BE2C (cell line): ENCODE measurements around the gene ADCY1.

ENCODE experiments used
- DNase-seq: peaks from one replicate; pipeline ENCODE4 v3.0.0-alpha.2; 2020
- H3K27me3 ChIP-seq: fragments of 250-450 bp; sonication (Bioruptor Pico); 2 replicates; pipeline ENCODE4 v1.5.1; 2020; ENCODE audit warnings: mild to moderate bottlenecking
- H3K36me3 ChIP-seq: fragments of 250-450 bp; sonication (Bioruptor Pico); 2 replicates; pipeline ENCODE4 v1.5.1; 2020; ENCODE audit warnings: mild to moderate bottlenecking
- H3K4me1 ChIP-seq: fragments of 250-450 bp; sonication (Bioruptor Pico); 2 replicates; pipeline ENCODE4 v1.5.1; 2020
- H3K4me3 ChIP-seq: 2 replicates; pipeline ENCODE4 v1.5.1; 2011; ENCODE audit warnings: low read depth, low read length
- H3K9me3 ChIP-seq: fragments of 250-450 bp; sonication (Bioruptor Pico); 2 replicates; pipeline ENCODE4 v1.5.1; 2020
- TF ChIP-seq, protein P1 (sequence below): IDR thresholded peaks from 2 replicates; pipeline ENCODE4 v1.5.1; 2012; ENCODE audit warnings: mild to moderate bottlenecking, low read depth, low read length

Gene ADCY1

DNA sequence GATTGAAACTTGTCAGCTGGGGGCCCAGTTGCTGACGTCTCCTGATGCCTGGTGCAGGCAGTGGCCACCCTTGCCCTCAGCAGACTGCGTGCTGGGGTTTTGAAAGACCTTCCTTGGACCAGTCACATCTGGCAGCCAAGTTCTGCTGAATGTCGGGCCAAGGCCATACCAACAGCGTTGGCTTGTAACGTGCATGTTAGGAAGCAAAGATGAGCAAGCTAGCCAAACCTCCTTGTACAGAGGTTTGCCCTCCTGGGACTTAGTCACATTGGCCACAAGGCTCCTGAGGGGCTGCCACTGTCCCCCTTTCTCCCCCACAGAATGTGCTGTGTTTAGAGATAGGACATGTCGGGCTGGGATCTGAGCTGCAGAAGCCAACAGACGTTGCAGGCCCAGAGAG, 49.0 kb downstream of the ADCY1 start:
- no peak for DNase-seq
- TF ChIP-seq, protein P1, sequence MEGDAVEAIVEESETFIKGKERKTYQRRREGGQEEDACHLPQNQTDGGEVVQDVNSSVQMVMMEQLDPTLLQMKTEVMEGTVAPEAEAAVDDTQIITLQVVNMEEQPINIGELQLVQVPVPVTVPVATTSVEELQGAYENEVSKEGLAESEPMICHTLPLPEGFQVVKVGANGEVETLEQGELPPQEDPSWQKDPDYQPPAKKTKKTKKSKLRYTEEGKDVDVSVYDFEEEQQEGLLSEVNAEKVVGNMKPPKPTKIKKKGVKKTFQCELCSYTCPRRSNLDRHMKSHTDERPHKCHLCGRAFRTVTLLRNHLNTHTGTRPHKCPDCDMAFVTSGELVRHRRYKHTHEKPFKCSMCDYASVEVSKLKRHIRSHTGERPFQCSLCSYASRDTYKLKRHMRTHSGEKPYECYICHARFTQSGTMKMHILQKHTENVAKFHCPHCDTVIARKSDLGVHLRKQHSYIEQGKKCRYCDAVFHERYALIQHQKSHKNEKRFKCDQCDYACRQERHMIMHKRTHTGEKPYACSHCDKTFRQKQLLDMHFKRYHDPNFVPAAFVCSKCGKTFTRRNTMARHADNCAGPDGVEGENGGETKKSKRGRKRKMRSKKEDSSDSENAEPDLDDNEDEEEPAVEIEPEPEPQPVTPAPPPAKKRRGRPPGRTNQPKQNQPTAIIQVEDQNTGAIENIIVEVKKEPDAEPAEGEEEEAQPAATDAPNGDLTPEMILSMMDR = no peak
- Histone ChIP-seq H3K4me3 (no peak overlapping the region), H3K36me3 (no peaks in the 10 kb centered on the region), H3K27me3 (no peaks in the 10 kb centered on the region), H3K4me1 (no peaks in the 10 kb centered on the region), H3K9me3 (no peaks in the 10 kb centered on the region)

DNA sequence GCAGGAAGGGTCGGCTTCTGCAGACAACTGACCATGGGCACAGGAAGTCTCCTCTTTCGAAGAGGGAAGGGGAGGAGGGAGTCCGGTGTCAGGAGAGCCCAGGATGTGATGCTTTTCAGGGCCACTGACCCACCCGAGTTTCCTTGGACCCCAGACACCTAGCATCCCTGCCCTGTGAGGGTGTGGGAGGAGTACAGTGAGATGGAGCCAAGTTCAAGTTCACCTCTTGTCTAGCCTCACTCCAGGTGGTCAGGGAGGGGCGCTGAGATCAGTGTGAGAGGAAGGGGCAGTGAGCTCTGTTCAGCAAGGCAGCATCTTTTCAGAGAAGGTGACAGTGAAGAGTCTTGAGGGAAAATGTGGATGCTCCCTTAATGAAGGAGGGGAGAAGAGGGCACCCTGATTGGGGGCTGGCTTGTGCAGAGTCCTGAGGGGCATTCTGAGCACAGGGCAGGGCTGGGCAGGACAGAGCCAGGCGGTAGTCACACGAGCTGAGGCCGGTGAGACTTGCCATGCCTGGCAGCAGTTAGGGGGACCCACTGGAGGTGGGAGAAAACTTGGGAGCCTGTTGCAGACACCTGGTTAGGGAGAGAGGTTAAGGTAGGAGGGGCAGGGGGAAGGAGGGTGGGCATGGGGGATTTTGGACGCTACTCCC, 49.7 kb downstream of the ADCY1 start:
- Histone ChIP-seq H3K36me3 (no peaks in the 10 kb centered on the region), H3K4me3 (no peak overlapping the region), H3K4me1 (no peaks in the 10 kb centered on the region), H3K9me3 (no peaks in the 10 kb centered on the region), H3K27me3 (no peaks in the 10 kb centered on the region)
- TF ChIP-seq, protein P1 = no peak
- DNase-seq = no peak

DNA sequence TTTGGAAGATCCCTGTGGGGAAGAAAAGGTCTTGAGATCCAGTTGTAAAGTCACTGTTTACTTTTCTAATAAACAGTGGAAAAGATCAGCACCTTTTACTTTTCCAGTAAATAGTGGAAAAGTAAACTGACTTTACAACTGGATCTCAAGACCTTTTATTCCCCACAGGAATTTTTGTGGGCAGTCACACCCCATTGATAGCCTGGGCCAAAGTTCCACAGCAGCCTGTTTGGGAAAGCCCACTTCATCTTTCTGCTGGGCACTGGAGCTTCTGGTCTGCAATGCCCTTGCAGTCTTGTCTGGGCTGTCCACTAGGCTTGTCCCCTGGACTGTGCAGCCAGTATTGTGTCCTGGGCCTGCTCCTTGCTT, 50.2 kb downstream of the ADCY1 start:
- H3K9me3 ChIP-seq = no peaks in the 10 kb centered on the region
- H3K4me1 ChIP-seq = no peaks in the 10 kb centered on the region
- no peak for DNase-seq
- no peaks in the 10 kb centered on the region for H3K27me3 ChIP-seq
- H3K4me3 ChIP-seq = no peak overlapping the region
- TF ChIP-seq, protein P1 = no peak
- H3K36me3 ChIP-seq = no peaks in the 10 kb centered on the region

DNA sequence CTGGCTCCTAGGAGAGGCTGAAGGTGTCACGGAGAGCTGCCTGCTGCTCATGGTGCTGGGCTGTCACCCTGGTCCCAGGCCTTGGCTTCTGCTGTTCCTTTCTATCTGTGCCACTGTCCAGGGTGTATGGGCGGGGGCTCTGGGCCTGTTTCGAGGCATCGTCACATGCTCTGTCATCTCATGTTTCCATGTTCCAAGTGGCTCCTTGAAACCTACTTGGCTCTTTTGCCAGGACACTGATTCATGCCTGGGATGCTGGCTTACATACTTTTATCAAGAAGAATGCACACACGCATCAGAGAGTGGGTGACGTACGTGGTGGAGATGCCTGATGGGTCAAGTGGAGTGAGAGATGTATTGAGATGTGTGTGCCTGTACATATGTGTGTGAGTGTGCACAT, 50.9 kb downstream of the ADCY1 start:
- TF ChIP-seq, protein P1 = no peak
- H3K9me3 ChIP-seq = no peaks in the 10 kb centered on the region
- H3K4me1 ChIP-seq = no peaks in the 10 kb centered on the region
- H3K4me3 ChIP-seq = no peak overlapping the region
- no peaks in the 10 kb centered on the region for H3K27me3 ChIP-seq
- no peak for DNase-seq
- H3K36me3 ChIP-seq = no peaks in the 10 kb centered on the region

DNA sequence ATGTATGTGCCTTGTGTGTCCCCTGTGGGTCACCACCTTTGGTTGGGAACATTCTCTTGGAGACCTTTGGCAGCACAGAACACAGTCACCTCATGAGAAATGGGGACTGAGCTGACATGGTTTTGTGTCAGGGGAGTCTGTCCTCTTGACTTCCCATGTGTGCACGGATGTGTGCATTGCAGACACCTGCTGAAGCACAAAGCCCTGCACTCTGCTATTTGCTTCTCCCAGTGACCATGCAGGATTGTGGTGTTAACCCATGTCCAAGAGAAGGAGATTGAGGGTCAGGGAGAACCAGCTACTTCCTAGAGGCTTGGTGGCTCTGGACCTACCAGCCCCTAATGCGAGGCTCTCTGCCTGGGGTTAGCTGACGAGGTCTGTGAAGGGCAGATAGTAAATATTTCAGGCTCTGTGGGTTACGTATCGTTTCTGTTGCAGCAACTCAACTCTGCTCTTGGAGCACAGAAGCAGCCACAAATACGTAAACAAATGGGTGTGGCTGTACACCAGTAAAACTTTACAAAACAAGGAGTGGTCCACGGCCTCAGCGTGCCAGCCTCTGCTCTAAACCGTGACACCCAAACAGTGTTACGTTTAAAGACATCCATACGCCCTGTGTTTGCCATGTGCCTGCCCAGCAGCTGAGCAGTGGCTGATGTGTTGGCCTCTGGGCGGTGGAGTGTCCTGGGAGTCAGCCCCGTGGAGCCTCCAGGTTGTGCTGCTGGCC, 51.7 kb downstream of the ADCY1 start:
- TF ChIP-seq, protein P1 = no peak
- Histone ChIP-seq H3K27me3 (no peaks in the 10 kb centered on the region), H3K4me1 (no peaks in the 10 kb centered on the region), H3K4me3 (no peak overlapping the region), H3K36me3 (no peaks in the 10 kb centered on the region), H3K9me3 (no peaks in the 10 kb centered on the region)
- DNase-seq = no peak
